ENCODE data around the gene CNMD.
"Not testable (repeated sequence)": the region's sequence is repeated elsewhere in the genome, so short reads cannot be mapped to it uniquely, and the experiment has no call there.

Gene CNMD

GRCh38 chr13:52744842-52745375 is 5.3 kb upstream of the CNMD start:
- DNase-seq (ENCODE audit: low spot score), result no peak

GRCh38 chr13:52743988-52744387 is 4.4 kb upstream of the CNMD start:
- no peak for DNase-seq (ENCODE audit: low spot score)

- no peak for DNase-seq (ENCODE audit: low spot score)
Measured at GRCh38 chr13:52743569-52743968, 3.9 kb upstream of the CNMD start.

GRCh38 chr13:52738719-52739467 is 727 bp downstream of the CNMD start:
- DNase-seq (ENCODE audit: low spot score), result no peak

GRCh38 chr13:52737965-52738364 is 1.7 kb downstream of the CNMD start:
- no peak for DNase-seq (ENCODE audit: low spot score)

GRCh38 chr13:52737451-52737850 is 2.2 kb downstream of the CNMD start:
- DNase-seq (ENCODE audit: low spot score), result no peak

- DNase-seq (ENCODE audit: low spot score), result no peak
Measured at GRCh38 chr13:52736891-52737290, 2.7 kb downstream of the CNMD start.

GRCh38 chr13:52734075-52734623 is 5.5 kb downstream of the CNMD start:
- no peak for DNase-seq (ENCODE audit: low spot score)

GRCh38 chr13:52726258-52726657 is 13.4 kb downstream of the CNMD start:
- no peak for DNase-seq (ENCODE audit: low spot score)

GRCh38 chr13:52725302-52725701 is 14.3 kb downstream of the CNMD start:
- no peak for DNase-seq (ENCODE audit: low spot score)

- no peak for DNase-seq (ENCODE audit: low spot score)
Measured at GRCh38 chr13:52723181-52723580, 16.4 kb downstream of the CNMD start.

GRCh38 chr13:52721356-52721755 is 18.3 kb downstream of the CNMD start:
- DNase-seq (ENCODE audit: low spot score), result not testable (repeated sequence)

GRCh38 chr13:52720904-52721303 is 18.7 kb downstream of the CNMD start:
- DNase-seq (ENCODE audit: low spot score), result not testable (repeated sequence)

- no peak for DNase-seq (ENCODE audit: low spot score)
Measured at GRCh38 chr13:52713894-52714293, 25.7 kb downstream of the CNMD start.

- no peak for DNase-seq (ENCODE audit: low spot score)
Measured at GRCh38 chr13:52712385-52712784, 27.2 kb downstream of the CNMD start.

GRCh38 chr13:52711286-52711685 is 28.3 kb downstream of the CNMD start:
- DNase-seq (ENCODE audit: low spot score), result no peak

GRCh38 chr13:52708266-52708665 is 31.4 kb downstream of the CNMD start:
- DNase-seq (ENCODE audit: low spot score), result not testable (repeated sequence)

- no peak for DNase-seq (ENCODE audit: low spot score)
Measured at GRCh38 chr13:52707375-52707774, 32.2 kb downstream of the CNMD start.

- no peak for DNase-seq (ENCODE audit: low spot score)
Measured at GRCh38 chr13:52706081-52706480, 33.5 kb downstream of the CNMD start.

GRCh38 chr13:52703482-52703881 is 36.1 kb downstream of the CNMD start:
- DNase-seq (ENCODE audit: low spot score), result no peak

- no peak for DNase-seq (ENCODE audit: low spot score)
Measured at GRCh38 chr13:52701728-52702465, 37.7 kb downstream of the CNMD start.

- no peak for DNase-seq (ENCODE audit: low spot score)
Measured at GRCh38 chr13:52696566-52696965, 43.1 kb downstream of the CNMD start.

GRCh38 chr13:52695856-52696255 is 43.8 kb downstream of the CNMD start:
- no peak for DNase-seq (ENCODE audit: low spot score)
